HG02610 (cell line): ENCODE measurements around the gene CCDC71L.

Source experiments
- ATAC-seq: cut with Tn5 transposase; IDR thresholded peaks from one replicate; pipeline ENCODE4 v1.9.1; 2021; ENCODE audit warnings: mild to moderate bottlenecking, moderate library complexity; ENCODE audit not compliant: unreplicated experiment

Gene CCDC71L

DNA sequence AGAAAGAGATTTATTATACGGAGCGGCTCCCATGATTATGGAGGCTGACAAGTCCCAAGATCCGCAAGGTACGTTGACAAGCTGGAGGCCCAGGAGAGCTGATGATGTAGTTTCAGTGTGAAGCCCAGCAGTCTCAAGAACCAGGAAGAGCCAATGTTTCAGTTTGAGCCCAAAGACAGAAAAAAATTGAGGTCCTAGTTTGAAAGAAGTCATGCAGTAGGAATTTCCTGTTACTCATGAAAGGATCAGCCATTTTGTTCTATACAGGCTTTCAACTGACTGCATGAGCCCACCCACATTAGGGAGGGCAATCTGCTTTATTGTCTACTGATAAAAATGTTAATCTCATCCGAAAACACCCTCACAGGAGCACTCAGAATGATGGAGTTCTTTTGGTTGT lies 51.5 kb downstream of the CCDC71L start:
- no peak for ATAC-seq

DNA sequence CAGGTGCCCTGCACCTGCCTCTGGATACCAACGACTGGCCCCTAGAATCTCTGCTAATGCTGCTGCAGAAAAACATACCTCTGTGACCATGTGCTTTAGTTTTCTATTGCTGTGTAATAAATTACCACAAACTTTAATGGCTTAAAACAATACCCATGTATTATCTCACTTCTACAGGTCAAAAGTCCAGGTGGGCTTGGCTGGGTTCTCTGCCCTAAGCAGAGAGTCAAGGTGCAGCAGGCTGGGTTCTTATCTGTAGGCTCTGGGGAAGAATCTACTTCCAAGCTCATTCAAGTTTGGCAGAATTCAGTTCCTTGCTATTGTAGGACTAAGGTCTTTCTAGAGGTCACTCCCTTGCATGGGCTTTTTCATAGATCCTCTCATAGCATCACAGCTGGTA lies 52.3 kb downstream of the CCDC71L start:
- no peak for ATAC-seq
